HG03520 (cell line): ENCODE results near the gene NOL4L.

ENCODE experiments used
- ATAC-seq: cut with Tn5 transposase; IDR thresholded peaks from one replicate; pipeline ENCODE4 v1.9.1; 2021; ENCODE audit warnings: mild to moderate bottlenecking, moderate library complexity; ENCODE audit not compliant: unreplicated experiment

NOL4L gene

DNA sequence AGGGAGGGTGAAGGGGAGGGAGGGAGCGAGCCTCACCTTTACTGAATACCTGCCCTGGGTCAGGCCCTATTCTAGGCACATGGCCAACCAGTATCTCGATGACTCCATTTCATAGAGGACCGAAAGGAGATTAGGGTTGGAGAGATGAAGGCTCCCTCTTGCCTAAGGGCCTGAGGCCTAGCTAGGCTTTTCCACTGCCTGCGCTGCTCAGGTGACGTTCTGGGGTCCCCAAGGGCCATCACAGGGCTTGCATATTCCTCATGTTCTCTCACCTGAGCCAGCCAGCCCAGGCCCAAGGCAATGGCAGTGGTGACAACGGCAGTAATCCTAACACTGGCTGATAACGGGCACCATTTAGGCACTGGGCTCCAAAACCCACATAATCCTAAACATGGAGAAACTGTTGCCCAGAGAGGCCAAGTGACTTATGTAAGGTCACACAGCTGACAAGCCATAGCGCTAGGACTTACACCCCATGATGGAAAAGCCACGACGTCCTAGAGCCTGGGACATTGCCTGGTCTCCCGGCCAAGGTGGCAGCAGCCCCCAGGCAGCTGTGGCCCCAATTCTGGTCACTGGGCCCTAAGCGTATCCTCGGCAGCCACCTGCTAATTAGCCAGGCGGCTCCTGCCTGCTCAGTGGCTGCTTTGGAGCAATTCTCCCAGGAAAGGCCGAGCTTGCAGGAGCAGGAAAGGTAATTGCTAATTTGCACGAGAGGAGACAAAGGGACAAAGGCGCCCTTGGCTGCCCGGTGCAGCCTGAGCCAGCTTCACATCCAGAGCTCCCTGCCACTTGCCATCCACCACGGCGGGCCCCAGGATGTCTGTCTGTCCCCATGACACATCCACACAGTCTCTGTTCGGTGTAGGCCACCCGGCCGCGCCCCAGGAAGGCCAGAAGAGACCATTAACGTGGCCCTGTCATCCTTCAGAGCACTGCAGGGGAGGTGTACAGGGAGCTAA is 21.5 kb downstream of the NOL4L start:
- ATAC-seq = no peak

- ATAC-seq = no peak
Measured at GRCh38 chr20:32562495-32562911, 22.6 kb downstream of the NOL4L start.

GRCh38 chr20:32560989-32561830 is 23.9 kb downstream of the NOL4L start:
- no peak for ATAC-seq

DNA sequence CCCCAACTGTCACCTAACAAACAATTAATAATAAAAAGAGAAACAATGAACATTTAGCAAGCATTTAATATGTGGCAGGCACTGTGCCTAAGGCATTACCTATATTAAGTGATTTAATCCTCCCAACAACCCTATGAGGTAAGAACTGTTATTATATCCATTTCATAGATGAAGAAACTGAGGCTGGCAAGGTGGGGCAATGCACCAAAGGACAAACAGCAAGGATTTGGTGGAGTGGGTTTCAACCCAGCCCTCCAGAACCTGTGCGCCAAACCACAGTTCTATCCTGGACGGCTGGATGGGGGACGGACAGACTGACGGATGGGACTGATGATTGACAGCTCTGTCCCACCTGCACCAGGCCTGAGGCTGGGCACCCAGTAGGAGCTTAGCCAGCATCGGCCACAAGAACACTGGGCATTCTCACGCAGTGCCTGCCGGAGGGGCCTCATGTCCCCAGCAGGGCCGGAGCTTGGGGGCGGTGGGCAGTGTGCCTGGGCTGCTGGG is 24.6 kb downstream of the NOL4L start:
- ATAC-seq = no peak

- ATAC-seq = no peak
Measured at GRCh38 chr20:32559753-32560380, 25.3 kb downstream of the NOL4L start.

- no peak for ATAC-seq
Measured at GRCh38 chr20:32559205-32559752, 25.9 kb downstream of the NOL4L start.

- ATAC-seq = no peak
Measured at GRCh38 chr20:32558526-32558925, 26.6 kb downstream of the NOL4L start.

- ATAC-seq = no peak
Measured at GRCh38 chr20:32557319-32557718, 27.8 kb downstream of the NOL4L start.

GRCh38 chr20:32556312-32557184 is 28.6 kb downstream of the NOL4L start:
- no peak for ATAC-seq

DNA sequence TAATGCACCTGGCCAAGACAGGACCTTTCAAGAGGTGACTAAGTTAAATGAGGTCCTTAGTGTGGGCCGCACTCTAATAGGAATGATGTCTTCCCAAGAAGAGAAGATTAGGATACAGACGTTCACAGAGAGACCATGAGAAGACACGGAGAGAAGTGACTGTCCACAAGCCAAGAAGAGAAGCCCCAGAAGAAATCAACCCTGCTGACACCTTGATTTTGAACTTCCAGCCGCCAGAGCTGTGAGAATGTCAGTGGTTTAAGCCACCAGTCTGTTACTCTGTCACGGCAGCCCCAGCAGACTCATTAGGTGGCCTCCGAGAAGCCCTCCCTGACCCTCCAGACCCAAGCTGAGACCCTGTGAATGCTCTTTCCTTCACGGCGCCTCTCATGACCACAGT is 29.5 kb downstream of the NOL4L start:
- ATAC-seq = no peak

GRCh38 chr20:32554965-32555289 is 30.2 kb downstream of the NOL4L start:
- ATAC-seq = no peak

DNA sequence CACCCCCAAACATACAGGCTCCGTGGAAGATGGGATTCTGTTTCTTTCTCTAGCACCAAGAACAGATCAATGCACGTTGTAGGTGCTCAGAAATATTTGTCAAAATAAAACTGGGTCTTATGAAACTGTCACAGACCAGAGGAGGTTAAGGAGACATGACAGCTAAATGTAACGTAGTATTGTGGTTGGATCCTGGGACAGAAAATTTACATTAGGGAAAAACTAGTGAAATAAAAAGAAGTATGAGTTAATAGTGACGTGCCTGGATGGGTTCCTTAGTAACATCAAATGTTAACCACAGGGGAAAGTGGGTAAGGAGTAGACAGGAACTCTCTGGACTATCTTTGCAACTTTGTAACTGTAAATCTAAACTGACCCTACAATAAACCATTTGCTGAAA is 31.5 kb downstream of the NOL4L start:
- no peak for ATAC-seq

GRCh38 chr20:32551693-32552092 is 33.4 kb downstream of the NOL4L start:
- no peak for ATAC-seq

GRCh38 chr20:32549842-32550241 is 35.3 kb downstream of the NOL4L start:
- ATAC-seq = no peak

DNA sequence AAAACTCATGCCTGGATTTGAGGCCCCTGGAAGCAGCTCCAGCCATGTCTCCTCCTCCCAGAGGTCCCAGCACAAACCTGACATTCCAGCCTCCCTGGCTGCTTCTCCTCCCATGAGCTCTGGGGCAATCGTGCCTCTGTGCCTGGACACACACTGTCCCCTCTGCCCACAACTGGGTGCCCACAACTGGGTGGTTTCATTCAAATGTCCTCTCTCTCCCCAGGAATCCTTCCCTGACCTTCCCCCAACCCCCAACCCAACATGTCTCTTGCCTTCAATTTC is 37.4 kb downstream of the NOL4L start:
- no peak for ATAC-seq

DNA sequence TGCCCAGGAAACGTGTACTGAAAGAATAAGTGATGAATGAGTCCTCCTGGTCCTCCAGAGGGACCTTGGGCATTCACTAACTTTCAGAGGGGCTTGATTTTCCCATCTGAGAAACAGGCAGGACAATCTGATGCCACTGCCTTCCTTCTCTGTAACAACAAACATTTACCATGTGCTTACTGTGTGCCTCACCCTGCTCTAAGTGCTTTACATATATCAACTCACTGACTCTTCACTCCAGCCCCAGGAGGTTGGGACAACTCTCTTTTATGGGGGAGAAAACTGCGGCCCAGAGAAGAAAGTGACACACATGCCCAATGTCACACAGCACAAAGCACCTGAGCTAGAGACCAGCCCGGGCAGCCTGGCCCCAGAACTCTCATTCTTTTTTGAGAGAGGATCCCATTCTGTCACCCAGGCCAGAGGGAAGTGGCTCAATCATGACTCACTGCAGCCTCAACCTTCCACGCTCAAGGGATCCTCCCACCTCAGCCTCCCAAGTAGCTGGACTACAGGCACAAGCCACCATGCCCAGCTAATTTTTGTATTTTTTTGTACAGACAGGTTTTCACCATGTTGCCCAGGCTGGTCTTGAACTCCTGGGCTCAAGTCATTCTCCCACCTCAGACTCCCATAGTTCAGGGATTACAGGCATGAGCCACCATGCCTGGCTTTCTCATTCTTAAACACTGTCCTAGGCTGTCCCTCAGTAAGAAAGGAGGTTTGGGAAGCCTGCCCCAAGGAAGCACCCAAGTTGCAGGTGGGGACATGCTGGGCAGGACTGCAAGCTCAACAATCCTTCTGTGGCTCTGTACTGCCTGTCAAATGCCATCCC is 38.0 kb downstream of the NOL4L start:
- no peak for ATAC-seq

GRCh38 chr20:32544893-32545840 is 40.0 kb downstream of the NOL4L start:
- no peak for ATAC-seq

DNA sequence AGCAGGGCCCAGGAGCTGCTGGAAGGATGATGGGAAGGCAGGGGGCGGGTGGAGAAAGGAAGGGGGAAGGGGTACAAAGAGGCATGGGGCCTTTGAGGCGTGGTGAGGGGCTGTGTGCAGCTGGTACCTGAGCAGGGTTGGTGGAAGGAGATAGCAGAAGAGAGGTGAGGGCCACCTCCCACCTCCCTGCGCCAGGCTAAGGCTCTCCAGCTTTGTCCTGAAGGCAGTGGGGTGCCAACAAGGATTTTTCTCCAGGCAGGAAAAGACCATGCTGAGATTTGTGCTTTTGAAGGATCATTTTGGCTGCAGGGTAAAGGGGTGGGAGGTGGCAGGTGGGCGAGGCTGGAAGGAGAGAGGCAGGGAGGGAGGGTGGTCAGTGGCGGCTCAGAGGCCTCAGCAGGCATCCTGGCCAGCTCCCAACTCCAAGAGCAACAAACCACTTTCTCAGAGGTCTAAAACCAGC is 40.8 kb downstream of the NOL4L start:
- ATAC-seq = no peak
